Muscle layer of colon (tissue), 2 donors: ENCODE measurements around the gene IL20RB.

Experiments used
- H3K27ac ChIP-seq: one replicate; pipeline ENCODE4 v1.7.0; 2013; ENCODE audit warnings: low read depth, mild to moderate bottlenecking, low read length, moderate library complexity
- H3K27me3 ChIP-seq, 2 donors: one replicate each; pipeline ENCODE4 v1.7.0; 2013; ENCODE audit warnings: low read length in 2 of 2, mild to moderate bottlenecking in 2 of 2; ENCODE audit not compliant: insufficient read depth in 2 of 2, control insufficient read depth in 1 of 2
- H3K36me3 ChIP-seq: one replicate; pipeline ENCODE4 v1.7.0; 2013; ENCODE audit warnings: mild to moderate bottlenecking, low read length; ENCODE audit not compliant: insufficient read depth
- H3K4me1 ChIP-seq: one replicate; pipeline ENCODE4 v1.7.0; 2013; ENCODE audit warnings: mild to moderate bottlenecking, low read length; ENCODE audit not compliant: insufficient read depth
- H3K4me3 ChIP-seq, 2 donors: one replicate each; pipeline ENCODE4 v1.7.0; 2013; ENCODE audit warnings: low read length in 2 of 2, low read depth in 1 of 2, mild to moderate bottlenecking in 1 of 2, moderate library complexity in 1 of 2
- H3K9ac ChIP-seq: one replicate; pipeline ENCODE4 v1.7.0; 2013; ENCODE audit warnings: low read length
- H3K9me3 ChIP-seq: one replicate; pipeline ENCODE4 v1.7.0; 2013; ENCODE audit warnings: mild to moderate bottlenecking, low read length
- donor health status: abdominal sarcoma.
- donor health status: Adenocarcinoma of cecum.

IL20RB gene

DNA sequence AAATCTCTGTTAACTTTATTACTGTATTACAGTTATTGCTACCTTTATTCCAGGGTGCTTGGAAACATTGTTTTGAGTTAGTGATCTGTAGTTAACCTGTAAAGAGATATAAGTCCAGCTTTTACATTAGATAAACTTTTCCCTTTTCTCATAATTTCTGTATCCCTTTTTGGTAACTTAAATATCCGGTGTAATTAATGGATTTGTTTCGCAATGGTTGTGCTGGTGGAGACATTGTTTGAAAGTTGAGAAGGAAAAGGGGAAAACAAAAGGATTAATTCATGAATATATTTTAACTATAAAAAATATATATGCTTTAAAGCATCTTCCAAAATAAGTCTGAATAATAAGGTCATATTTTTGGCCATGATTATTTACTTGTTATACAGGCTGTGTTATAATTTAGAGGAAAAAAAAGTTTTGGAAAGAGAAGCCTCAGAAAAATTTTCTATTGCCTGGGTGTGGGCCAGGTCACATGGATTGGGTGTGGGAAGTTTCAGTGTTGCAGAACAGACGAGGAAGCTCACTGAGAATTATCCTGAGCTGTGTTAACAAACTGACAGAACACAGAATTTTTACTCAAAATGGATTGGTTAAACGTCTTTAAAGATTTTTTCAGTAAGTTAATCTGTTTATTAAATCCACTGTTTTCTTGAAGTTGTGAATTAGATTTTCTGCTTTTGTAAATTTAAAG lies 27.7 kb upstream of the IL20RB start:
- H3K9me3 ChIP-seq = no peaks in the 10 kb centered on the region
- H3K4me3 ChIP-seq = no peak overlapping the region
- no peak overlapping the region for H3K27ac ChIP-seq
- H3K27me3 ChIP-seq = no peaks in the 10 kb centered on the region
- H3K9ac ChIP-seq = no peak overlapping the region
- H3K36me3 ChIP-seq = no peaks in the 10 kb centered on the region
- peaks cover 22% of the 10 kb centered on the region for H3K4me1 ChIP-seq

DNA sequence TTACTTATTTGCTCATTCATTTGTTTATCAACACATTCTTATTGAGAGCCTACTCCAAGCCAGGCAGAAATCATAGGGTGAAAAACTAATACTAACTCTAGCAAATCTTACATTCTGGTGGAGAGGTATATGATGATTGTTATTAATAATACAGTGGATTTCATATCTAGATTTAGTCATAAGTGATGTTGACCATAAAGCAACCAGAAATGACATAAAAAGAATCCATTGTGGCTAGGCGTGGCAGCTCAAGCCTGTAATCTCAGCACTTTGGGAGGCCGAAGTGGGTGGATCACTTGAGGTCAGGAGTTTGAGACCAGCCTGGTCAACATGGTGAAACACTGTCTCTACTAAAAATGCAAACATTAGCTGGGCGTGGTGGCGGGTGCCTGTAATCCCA lies 26.2 kb upstream of the IL20RB start:
- H3K9me3 ChIP-seq = no peaks in the 10 kb centered on the region
- no peaks in the 10 kb centered on the region for H3K36me3 ChIP-seq
- H3K27ac ChIP-seq = no peak overlapping the region
- H3K4me3 ChIP-seq = peak overlapping the region in 1 of 2 donors; percentile 11
- no peak overlapping the region for H3K9ac ChIP-seq
- peaks cover 22% of the 10 kb centered on the region for H3K4me1 ChIP-seq
- no peaks in the 10 kb centered on the region for H3K27me3 ChIP-seq

DNA sequence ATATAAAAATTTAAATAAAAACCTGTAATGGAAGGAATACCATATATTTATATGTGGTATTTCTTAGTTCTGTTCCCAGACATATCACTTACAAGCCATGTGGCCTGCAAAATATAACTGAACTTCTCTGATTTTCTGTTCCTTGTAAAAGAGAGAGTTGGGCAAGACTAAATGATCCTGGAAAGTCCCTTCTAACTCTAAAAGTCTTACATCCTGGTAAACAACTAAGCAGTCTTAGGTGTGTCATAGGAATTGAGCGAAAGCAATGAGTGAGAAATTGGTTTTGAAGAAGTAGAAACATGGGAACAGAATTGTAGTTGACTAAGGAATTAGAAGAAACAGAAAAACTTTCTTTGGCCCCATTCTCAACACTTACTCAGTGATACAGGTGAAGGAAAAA lies 25.3 kb upstream of the IL20RB start:
- H3K4me3 ChIP-seq = no peak overlapping the region
- no peak overlapping the region for H3K27ac ChIP-seq
- H3K4me1 ChIP-seq = peaks cover 22% of the 10 kb centered on the region
- no peaks in the 10 kb centered on the region for H3K9me3 ChIP-seq
- H3K36me3 ChIP-seq = no peaks in the 10 kb centered on the region
- no peak overlapping the region for H3K9ac ChIP-seq
- no peaks in the 10 kb centered on the region for H3K27me3 ChIP-seq

DNA sequence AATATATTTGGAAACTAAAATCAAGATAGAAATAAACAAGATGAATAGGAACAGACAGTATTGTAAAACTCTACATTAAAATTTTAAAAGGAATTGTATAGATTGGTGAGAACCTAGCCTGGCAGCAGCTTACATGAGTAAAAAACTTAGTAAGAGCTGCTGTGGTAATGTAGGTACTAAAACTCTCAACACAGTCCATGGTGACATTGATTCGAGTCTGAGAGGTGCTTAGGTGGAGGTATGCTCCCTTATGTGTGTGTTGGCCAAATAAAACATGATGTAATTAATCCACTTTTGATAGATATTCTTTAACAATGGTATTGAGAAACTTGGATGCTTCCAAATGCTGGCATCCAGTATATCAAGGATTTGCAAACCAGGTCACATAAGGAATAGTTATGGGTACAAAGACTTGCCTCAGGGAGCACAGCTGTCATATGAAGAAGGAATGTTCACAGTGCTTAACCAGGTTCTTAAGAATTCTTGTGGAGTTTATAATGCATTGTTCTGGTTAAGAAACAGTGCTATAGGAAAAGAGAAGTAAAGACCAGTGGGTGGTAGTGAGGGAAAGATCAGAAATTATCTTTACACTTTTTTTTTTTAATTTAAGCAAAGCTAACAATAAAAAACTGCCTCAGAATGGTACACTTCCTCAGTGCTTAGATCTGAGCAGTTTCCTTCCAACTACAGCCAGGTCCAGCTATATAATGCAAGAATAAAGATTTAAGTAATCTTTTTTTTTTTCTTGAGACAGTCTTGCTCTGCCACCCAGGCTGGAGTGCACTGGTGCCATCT lies 24.6 kb upstream of the IL20RB start:
- H3K9ac ChIP-seq = no peak overlapping the region
- H3K4me1 ChIP-seq = peaks cover 22% of the 10 kb centered on the region
- no peak overlapping the region for H3K4me3 ChIP-seq
- no peaks in the 10 kb centered on the region for H3K9me3 ChIP-seq
- H3K27ac ChIP-seq = no peak overlapping the region
- H3K27me3 ChIP-seq = no peaks in the 10 kb centered on the region
- no peaks in the 10 kb centered on the region for H3K36me3 ChIP-seq

DNA sequence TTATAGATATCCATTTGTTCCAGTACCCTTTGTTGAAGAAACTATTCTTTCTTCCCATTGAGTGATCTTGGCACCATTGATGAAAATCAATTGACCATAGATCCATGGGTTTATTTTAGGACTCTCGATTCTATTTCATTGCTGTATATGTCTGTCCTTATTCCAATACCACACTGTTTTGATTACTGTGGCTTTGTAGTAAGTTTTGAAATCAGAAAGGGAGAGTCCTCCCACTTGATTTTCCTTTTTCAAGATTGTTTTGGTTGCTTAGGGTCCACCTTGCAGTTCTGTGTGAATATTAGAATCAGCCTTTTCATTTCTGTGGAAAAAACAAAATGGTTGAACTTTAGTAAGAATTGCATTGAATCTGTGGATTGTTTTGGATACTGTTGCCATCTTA lies 20.6 kb upstream of the IL20RB start:
- no peaks in the 10 kb centered on the region for H3K36me3 ChIP-seq
- H3K27ac ChIP-seq = no peak overlapping the region
- H3K27me3 ChIP-seq = no peaks in the 10 kb centered on the region
- no peaks in the 10 kb centered on the region for H3K9me3 ChIP-seq
- H3K9ac ChIP-seq = no peak overlapping the region
- H3K4me1 ChIP-seq = peaks cover 5% of the 10 kb centered on the region
- no peak overlapping the region for H3K4me3 ChIP-seq

DNA sequence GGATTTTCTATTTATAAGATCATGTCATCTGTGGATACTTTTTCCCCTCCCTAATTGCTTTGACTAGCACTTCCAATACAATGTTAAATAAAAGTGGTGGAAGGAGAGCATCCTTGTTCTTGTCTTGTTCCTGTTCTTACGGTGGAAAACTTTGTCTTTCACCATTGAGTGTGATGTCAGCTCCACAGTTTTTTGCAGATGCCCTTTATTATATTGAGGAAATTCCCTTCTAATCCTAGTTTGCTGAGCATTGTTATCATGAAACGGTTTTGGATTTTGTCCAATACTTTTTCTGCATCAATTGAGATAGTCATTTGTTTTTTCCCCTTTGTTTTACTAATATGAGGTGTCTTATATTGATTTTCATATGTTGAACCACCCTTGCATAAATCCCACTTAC lies 19.9 kb upstream of the IL20RB start:
- Histone ChIP-seq H3K36me3 (no peaks in the 10 kb centered on the region), H3K27me3 (no peaks in the 10 kb centered on the region), H3K4me3 (no peak overlapping the region), H3K4me1 (peaks cover 5% of the 10 kb centered on the region), H3K9me3 (no peaks in the 10 kb centered on the region), H3K9ac (no peak overlapping the region), H3K27ac (no peak overlapping the region)

DNA sequence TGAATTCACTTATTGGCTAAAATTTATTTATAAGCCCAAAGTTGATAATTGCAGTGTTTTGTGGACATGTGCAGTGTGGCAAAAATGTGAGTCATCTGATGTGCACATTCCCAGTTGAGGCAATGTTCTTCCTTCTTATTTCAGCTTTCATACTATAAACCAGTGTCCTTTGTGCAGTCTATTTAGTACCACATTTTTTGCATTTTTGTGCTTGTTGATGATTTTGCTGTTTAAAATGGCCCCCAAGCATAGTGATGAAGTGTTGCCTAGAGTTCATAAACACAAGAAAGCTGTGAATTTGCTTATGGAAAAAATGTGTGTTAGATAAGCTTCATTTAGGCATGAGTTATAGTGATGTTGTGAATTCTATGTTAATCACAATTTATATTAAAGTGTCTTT lies 19.4 kb upstream of the IL20RB start:
- Histone ChIP-seq H3K4me1 (peaks cover 2% of the 10 kb centered on the region), H3K9me3 (no peaks in the 10 kb centered on the region), H3K27ac (no peak overlapping the region), H3K27me3 (no peaks in the 10 kb centered on the region), H3K36me3 (no peaks in the 10 kb centered on the region), H3K9ac (no peak overlapping the region), H3K4me3 (no peak overlapping the region)

DNA sequence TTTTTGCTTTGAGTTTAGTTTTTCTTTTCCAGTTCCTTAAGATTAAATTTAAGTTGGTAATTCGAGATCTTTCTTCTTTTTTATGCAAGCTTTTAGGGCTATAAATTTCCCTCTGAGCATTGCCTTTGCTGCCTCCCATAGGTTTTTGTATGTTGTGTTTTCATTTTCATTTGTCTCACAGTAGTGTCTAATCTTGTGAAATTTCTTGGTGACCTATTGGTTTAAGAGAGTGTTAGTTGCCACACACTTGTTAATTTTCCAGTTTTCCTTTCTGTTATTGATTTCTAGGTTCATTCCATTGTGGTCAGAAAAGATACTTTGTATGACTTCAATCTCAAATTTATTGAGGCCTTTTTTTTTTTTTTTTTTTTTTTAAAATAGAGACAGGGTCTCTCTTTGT lies 18.3 kb upstream of the IL20RB start:
- Histone ChIP-seq H3K27me3 (no peaks in the 10 kb centered on the region), H3K36me3 (no peaks in the 10 kb centered on the region), H3K27ac (no peak overlapping the region), H3K9ac (no peak overlapping the region), H3K4me1 (peaks cover 7% of the 10 kb centered on the region), H3K9me3 (no peaks in the 10 kb centered on the region), H3K4me3 (no peak overlapping the region)

DNA sequence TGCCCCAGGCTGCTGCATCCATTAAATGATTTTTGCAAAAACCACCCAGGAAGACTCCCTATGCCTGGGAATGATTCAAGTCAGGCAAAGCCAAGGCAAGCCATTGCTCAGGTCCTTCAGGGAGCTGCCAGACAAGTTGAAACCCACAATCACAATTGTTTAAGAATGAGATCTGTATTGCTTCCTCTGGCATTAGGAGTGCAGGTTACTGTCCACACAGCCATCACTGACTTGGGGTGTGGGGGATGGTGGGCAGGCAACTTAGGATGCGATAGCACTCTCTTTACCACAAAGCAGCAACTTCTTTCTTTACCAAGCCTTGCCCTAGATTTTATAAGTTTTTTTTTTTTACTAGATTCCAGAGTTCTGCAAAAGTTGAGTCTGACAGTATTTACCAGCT lies 15.0 kb upstream of the IL20RB start:
- Histone ChIP-seq H3K4me3 (no peak overlapping the region), H3K4me1 (peaks cover 7% of the 10 kb centered on the region), H3K36me3 (peaks cover 11% of the 10 kb centered on the region), H3K27me3 (no peaks in the 10 kb centered on the region), H3K9me3 (no peaks in the 10 kb centered on the region), H3K9ac (no peak overlapping the region), H3K27ac (no peak overlapping the region)

DNA sequence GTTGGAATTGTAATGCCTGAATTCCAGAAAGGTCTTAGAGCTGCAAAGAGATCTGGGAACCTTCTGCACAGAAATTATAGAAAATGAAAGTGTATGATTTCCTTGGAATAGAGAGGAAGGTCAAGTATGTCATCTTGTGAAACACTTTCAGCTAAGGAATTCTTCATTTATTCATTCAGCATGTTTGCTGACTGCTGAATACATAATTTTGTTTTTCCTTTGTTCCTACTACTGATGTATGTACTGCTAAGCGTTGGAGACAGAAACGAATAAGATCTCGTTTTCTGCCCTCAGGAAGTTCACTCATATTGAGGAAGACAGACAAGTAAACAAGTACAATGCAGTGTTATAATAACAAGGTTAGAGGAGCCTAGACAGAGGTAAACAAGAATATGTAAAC lies 14.3 kb upstream of the IL20RB start:
- H3K9ac ChIP-seq = no peak overlapping the region
- H3K27ac ChIP-seq = no peak overlapping the region
- H3K4me3 ChIP-seq = no peak overlapping the region
- peaks cover 11% of the 10 kb centered on the region for H3K36me3 ChIP-seq
- peaks cover 7% of the 10 kb centered on the region for H3K4me1 ChIP-seq
- H3K27me3 ChIP-seq = no peaks in the 10 kb centered on the region
- no peaks in the 10 kb centered on the region for H3K9me3 ChIP-seq

DNA sequence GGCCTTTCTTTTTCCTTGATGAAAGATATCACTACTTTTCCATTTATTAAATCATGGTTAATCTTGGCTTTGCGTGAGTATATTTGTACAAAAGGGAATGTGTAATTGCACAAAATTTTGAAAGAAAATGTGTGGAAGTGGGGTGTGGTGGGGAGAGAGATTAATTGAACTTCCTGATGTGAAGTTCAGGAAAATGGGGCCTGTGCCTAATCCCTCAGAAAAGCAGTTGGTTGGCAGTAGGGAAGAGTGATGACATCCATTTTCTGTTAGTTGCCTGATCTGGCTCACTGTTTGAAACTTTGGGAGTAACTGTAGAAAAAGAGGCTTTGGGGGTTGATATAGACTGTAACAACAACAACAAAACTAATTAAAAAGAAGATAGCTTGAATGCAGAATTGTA lies 10.8 kb upstream of the IL20RB start:
- Histone ChIP-seq H3K4me3 (no peak overlapping the region), H3K4me1 (peaks cover 7% of the 10 kb centered on the region), H3K9me3 (no peaks in the 10 kb centered on the region), H3K27me3 (no peaks in the 10 kb centered on the region), H3K9ac (no peak overlapping the region), H3K36me3 (peaks cover 11% of the 10 kb centered on the region), H3K27ac (no peak overlapping the region)

DNA sequence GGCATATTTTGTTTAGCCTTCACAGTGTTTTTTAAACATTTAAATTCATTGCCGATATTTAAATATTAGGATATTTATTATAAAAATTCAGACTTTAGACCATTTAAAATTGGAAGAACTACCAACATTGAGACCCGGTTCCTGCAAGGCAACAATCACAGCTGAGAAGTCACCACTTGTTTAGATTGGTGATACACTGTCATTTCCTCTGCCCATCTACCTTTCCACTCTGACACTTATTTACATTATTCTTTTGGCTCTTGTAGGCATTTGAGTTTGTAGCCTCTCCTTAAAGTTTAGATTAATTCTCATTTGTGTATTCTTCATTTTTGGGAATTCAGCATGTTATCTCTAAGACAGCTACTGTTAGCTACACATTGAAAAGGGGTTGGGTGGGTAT lies 10.3 kb upstream of the IL20RB start:
- Histone ChIP-seq H3K4me1 (peaks cover 7% of the 10 kb centered on the region), H3K27me3 (no peaks in the 10 kb centered on the region), H3K27ac (no peak overlapping the region), H3K4me3 (no peak overlapping the region), H3K9ac (no peak overlapping the region), H3K36me3 (peaks cover 11% of the 10 kb centered on the region), H3K9me3 (no peaks in the 10 kb centered on the region)
